H1 (cell line): ENCODE results near the gene UBE4A. TPM values are rescaled to one million over a fixed set of nuclear protein-coding genes. Genes with fewer than 3 reads are reported as not detected.

Experiments used
- ASH2L ChIP-seq: fragments of 200-600, 300-600 bp; sonication (generic); IDR thresholded peaks from one replicate; pipeline ENCODE4 v1.7.1; 2017; ENCODE audit warnings: low read length
- ATF2 ChIP-seq: IDR thresholded peaks from 2 replicates; pipeline ENCODE4 v1.6.1; 2012; ENCODE audit warnings: low read length, inconsistent platforms
- BRCA1 ChIP-seq: IDR thresholded peaks from 2 replicates; pipeline ENCODE4 v1.6.1; 2012; ENCODE audit warnings: low read depth, low read length, improper control_type of control experiment
- CREB1 ChIP-seq: IDR thresholded peaks from 2 replicates; pipeline ENCODE4 v1.6.1; 2012; ENCODE audit warnings: inconsistent platforms
- EGR1 ChIP-seq: IDR thresholded peaks from 2 replicates; pipeline ENCODE4 v1.6.1; 2011; ENCODE audit warnings: low read depth, low read length, borderline replicate concordance
- GABPA ChIP-seq: IDR thresholded peaks from 2 replicates; pipeline ENCODE4 v1.6.1; 2011; ENCODE audit warnings: mild to moderate bottlenecking, low read length, moderate library complexity, borderline replicate concordance; ENCODE audit not compliant: insufficient read depth
- POLR2A ChIP-seq, 2 experiments: IDR thresholded peaks; 1 replicate in 1 of 2; 2 replicates in 1 of 2; pipeline ENCODE4 v1.6.1; 2011; ENCODE audit warnings: low read depth in 2 of 2, low read length in 2 of 2, mild to moderate bottlenecking in 2 of 2; ENCODE audit errors: control extremely low read depth in 1 of 2
- POU5F1 ChIP-seq: IDR thresholded peaks from 2 replicates; pipeline ENCODE4 v1.6.1; 2011; ENCODE audit warnings: low read depth, mild to moderate bottlenecking, low read length, moderate library complexity
- SUZ12 ChIP-seq: fragments of 200-600 bp; sonication (generic); IDR thresholded peaks from 2 replicates; pipeline ENCODE4 v1.6.1; 2012; ENCODE audit warnings: mild to moderate bottlenecking, inconsistent platforms, low read length, moderate library complexity, mixed read lengths
- TAF1 ChIP-seq: IDR thresholded peaks from 2 replicates; pipeline ENCODE4 v1.6.1; 2011; ENCODE audit warnings: mild to moderate bottlenecking, low read depth, low read length
- polyA plus RNA-seq, 7 experiments: library from polyadenylated mRNA; depleted of rRNA in 3 of 7; stranded (reverse) in 5 of 7; unstranded in 2 of 7; fragments of >200 nt in 5 of 7; fragments of 200-250 nt in 2 of 7; gene quantifications; 1 replicate in 5 of 7; 2 replicates in 1 of 7; 4 replicates in 1 of 7; pipeline versions ENCODE4 v1.2.1 to v1.2.3, GENCODE V29; 2011 to 2013; ENCODE audit warnings: missing spikeins in 2 of 7, mixed read lengths in 2 of 7
- total RNA-seq: library from RNA; stranded (reverse); fragmentation: NEBNext Ultra II Directional; extraction: Animal tissue kit (Norgen Biotek cat#: 25700); gene quantifications from 2 replicates; pipeline ENCODE4 v1.2.1, GENCODE V29; 2021

The UBE4A gene
- total and polyA plus RNA-seq, 2 of the 8 experiments (the other 6 are each of a cell fraction or from before 2014, with no cell fraction given), result 11.3 to 34.5 TPM

- TF ChIP-seq GABPA, result no peak
- TF ChIP-seq CREB1, result no peak
- no peak for TF ChIP-seq POLR2A (IDR thresholded peaks at IDR 0.05; ENCODE audit: control extremely low read depth in 1 of 2, low read depth in 2 of 2, low read length in 2 of 2)
- no peak for TF ChIP-seq BRCA1
- no peak for TF ChIP-seq ATF2
- TF ChIP-seq EGR1, result no peak
- TF ChIP-seq POU5F1, result no peak
- TF ChIP-seq ASH2L, result no peak
- TF ChIP-seq TAF1, result no peak
- no peak for TF ChIP-seq SUZ12
- TF ChIP-seq, all 59 proteins: peak for 0
Measured at GRCh38 chr11:118415062-118415738, 55.8 kb downstream of the UBE4A start (continued).
